Upper lobe of right lung (tissue), 1 donor: ENCODE measurements around the gene TSPAN11. TPM values are rescaled to one million over a fixed set of nuclear protein-coding genes. Genes with fewer than 3 reads are reported as not detected.

ENCODE experiments used
- ATAC-seq: fragments of 200-7000 bp; cut with Tn5 transposase; one replicate; pipeline ENCODE4 v1.9.1; 2020; ENCODE audit warnings: mild to moderate bottlenecking, moderate library complexity
- DNase-seq: peaks from one replicate; pipeline ENCODE4 v3.0.0-alpha.2; 2020
- H3K27ac ChIP-seq: fragments of 200-600 bp; one replicate; pipeline ENCODE4 v1.8.0; 2022
- H3K27me3 ChIP-seq: fragments of 200-600 bp; one replicate; pipeline ENCODE4 v1.8.0; 2022; ENCODE audit warnings: mild to moderate bottlenecking
- H3K36me3 ChIP-seq: fragments of 200-600 bp; one replicate; pipeline ENCODE4 v1.8.0; 2022
- H3K4me1 ChIP-seq: fragments of 200-600 bp; one replicate; pipeline ENCODE4 v1.8.0; 2022
- H3K4me3 ChIP-seq: fragments of 200-600 bp; one replicate; pipeline ENCODE4 v1.8.0; 2022; ENCODE audit warnings: mild to moderate bottlenecking
- H3K9me3 ChIP-seq: fragments of 200-600 bp; one replicate; pipeline ENCODE4 v1.8.0; 2022
- intact Hi-C: fragments of 100-400 bp; cut with DNase I; formaldehyde crosslinking; loops from one replicate; pipeline ENCODE4 v1.11.0; 2022
- total RNA-seq: library from RNA; stranded (reverse); fragmentation: NEBNext Ultra II Directional; extraction: Animal tissue kit (Norgen Biotek cat#: 25700); gene quantifications from one replicate; pipeline ENCODE4 v1.2.1, GENCODE V29; 2021
- TF ChIP-seq, protein P1 (sequence below): fragments of 200-600 bp; IDR thresholded peaks from one replicate; pipeline ENCODE4 v1.8.0; 2022; ENCODE audit warnings: antibody characterized with exemption
- donor health status: DM: no; HTN: yes; CAD: no; lungs with severe emphysema.

TSPAN11 gene
- total RNA-seq, 1 donor from 2014 or later, result 7.8 TPM

DNA sequence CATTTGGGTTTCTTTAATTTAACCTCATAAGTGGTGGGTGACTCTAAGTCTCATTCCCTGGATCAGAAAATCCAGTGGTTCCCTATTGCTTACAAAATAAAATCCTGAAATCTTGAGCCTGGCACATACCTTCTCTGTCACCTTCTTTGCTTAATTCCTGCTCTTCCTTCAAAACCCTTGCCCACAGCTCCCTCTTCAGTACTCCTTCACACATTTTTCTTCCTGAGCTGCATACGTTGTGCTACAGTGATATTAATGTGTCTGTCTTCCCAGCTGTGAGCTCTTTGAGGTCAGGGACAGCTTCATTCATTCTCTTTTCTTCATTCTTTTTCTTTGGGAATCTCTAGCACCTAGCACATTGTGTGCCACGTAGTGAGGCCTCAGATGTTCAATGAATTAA is 9.5 kb downstream of the TSPAN11 start:
- intact Hi-C loops, result no loop called here
- no peaks in the 10 kb centered on the region for H3K36me3 ChIP-seq
- H3K27ac ChIP-seq, result no peak overlapping the region
- H3K9me3 ChIP-seq, result no peaks in the 10 kb centered on the region
- no peak for ATAC-seq
- no peaks in the 10 kb centered on the region for H3K4me1 ChIP-seq
- H3K4me3 ChIP-seq, result no peak overlapping the region
- DNase-seq, result no peak
- TF ChIP-seq, protein P1, sequence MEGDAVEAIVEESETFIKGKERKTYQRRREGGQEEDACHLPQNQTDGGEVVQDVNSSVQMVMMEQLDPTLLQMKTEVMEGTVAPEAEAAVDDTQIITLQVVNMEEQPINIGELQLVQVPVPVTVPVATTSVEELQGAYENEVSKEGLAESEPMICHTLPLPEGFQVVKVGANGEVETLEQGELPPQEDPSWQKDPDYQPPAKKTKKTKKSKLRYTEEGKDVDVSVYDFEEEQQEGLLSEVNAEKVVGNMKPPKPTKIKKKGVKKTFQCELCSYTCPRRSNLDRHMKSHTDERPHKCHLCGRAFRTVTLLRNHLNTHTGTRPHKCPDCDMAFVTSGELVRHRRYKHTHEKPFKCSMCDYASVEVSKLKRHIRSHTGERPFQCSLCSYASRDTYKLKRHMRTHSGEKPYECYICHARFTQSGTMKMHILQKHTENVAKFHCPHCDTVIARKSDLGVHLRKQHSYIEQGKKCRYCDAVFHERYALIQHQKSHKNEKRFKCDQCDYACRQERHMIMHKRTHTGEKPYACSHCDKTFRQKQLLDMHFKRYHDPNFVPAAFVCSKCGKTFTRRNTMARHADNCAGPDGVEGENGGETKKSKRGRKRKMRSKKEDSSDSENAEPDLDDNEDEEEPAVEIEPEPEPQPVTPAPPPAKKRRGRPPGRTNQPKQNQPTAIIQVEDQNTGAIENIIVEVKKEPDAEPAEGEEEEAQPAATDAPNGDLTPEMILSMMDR, result no peak
- no peaks in the 10 kb centered on the region for H3K27me3 ChIP-seq

DNA sequence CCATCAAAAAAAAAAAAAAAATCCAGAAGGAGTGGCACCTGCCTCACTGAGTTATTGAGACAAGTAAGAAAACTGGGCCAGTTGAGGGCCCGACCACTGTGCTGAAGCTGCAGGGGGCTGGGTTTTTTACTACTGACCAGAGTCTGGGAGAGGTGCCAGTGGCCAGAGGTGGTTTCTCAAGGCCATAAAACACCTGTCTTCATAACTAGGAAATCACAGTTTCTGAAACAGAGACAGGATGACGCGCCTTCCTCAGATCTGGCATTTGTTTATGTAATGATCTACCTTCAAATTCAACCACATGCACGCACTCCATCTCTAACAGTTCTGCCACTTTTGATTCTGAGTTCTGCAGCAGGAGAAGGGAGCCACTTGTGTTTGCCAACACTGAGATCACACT is 12.7 kb downstream of the TSPAN11 start:
- H3K36me3 ChIP-seq, result no peaks in the 10 kb centered on the region
- DNase-seq (no peak), ATAC-seq (no peak)
- no peaks in the 10 kb centered on the region for H3K4me1 ChIP-seq
- no peak overlapping the region for H3K27ac ChIP-seq
- TF ChIP-seq, protein P1, result no peak
- no peaks in the 10 kb centered on the region for H3K9me3 ChIP-seq
- no peaks in the 10 kb centered on the region for H3K27me3 ChIP-seq
- no peak overlapping the region for H3K4me3 ChIP-seq
- intact Hi-C loops, result no loop called here

DNA sequence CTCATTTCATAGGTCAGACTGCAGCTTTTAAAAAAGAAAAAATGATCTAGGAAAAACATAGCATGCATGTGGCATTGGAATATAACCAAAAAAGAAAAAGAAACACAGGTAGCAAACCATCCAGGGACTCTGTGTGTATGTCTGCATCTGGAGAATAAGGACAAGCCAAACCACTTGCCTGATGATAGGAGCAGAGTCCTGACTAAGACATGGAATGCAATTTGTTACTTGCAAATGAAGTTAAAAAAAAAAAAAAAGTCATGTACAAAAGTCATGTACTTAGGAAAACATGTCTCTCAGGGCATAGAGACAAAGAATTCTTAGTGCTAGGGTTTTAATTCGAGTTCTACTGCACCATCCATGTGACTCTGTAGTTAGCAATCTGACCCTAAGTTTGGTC is 15.9 kb downstream of the TSPAN11 start:
- ATAC-seq, result no peak
- no peak for DNase-seq
- Histone ChIP-seq H3K4me3 (no peak overlapping the region), H3K4me1 (no peaks in the 10 kb centered on the region), H3K27me3 (no peaks in the 10 kb centered on the region), H3K27ac (no peak overlapping the region), H3K9me3 (no peaks in the 10 kb centered on the region), H3K36me3 (no peaks in the 10 kb centered on the region)
- intact Hi-C loops, result no loop called here
- TF ChIP-seq, protein P1, result no peak

DNA sequence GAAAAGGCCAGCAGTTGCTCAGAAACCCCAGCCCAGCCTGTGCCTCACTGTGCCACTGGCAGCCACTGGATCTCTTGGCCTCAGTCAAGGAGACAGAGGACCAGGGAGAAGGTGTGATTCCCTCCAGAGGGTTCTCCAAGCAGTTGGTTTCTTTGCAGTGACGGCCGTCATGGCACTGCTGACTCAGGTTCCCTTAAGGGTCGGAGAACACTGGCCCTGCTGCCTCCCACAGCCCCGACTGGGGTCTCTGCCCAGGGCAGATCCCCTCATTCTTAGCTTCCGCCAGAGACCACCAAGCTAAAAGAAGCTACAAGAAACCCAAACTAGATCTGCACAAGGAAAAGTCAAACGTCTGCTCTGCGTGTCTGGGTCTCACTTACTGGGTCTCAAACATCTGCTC is 16.4 kb downstream of the TSPAN11 start:
- Histone ChIP-seq H3K36me3 (no peaks in the 10 kb centered on the region), H3K4me3 (no peak overlapping the region), H3K27ac (no peak overlapping the region), H3K27me3 (no peaks in the 10 kb centered on the region), H3K9me3 (no peaks in the 10 kb centered on the region), H3K4me1 (no peaks in the 10 kb centered on the region)
- ATAC-seq (no peak), DNase-seq (no peak)
- intact Hi-C loops, result no loop called here
- TF ChIP-seq, protein P1, result no peak

DNA sequence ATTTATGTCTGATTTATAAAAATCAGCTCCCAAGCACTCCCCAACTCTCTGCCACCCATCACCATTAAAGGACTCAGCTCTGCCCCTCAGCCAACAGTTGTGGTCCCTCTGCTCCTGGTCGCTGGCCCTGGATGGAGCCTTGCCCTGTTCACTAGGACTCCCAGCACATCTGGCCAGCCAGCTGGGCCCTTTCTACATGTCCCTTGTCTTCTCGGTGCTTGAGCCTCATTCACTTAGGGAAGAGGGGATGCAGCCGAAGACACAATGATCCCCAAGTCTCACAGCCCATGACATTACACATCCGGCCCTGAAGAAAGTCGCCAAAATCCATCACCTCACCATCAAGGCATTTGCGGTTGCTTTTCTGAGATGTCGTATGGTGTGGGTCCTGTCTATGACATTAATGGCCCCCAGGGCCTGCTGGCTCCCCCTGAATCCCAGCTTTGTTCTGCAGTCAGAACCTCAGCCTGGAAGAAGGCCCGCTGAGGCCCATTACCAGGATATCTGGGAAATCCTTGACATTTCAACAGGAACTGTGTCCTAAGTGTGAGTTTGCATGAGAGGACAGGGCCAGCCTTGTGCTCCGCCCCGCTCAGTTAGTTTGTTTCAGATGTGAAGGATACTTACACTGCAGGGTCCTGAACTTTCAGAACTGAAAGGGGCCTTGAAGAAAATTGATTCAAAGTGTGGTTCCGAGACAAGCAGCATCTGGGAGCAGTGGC is 19.1 kb downstream of the TSPAN11 start:
- no peaks in the 10 kb centered on the region for H3K36me3 ChIP-seq
- ATAC-seq, result no peak

More for the DNA sequence above, 19.1 kb downstream of the TSPAN11 start:
- Histone ChIP-seq H3K27ac (no peak overlapping the region), H3K9me3 (no peaks in the 10 kb centered on the region), H3K27me3 (no peaks in the 10 kb centered on the region), H3K4me1 (no peaks in the 10 kb centered on the region), H3K4me3 (no peak overlapping the region)
- intact Hi-C loops, result no loop called here
- no peak for DNase-seq
- TF ChIP-seq, protein P1, result no peak
